RWPE1 (cell line): Measurements from ENCODE around the gene TRIM17.

ENCODE experiments used
- CTCF ChIA-PET: fragments of 350-600 bp; sonication (Branson Sonifier 250); formaldehyde crosslinking; extraction: SDS; loops from one replicate; lab custom pipeline; 2021; lab: Yijun Ruan, JAX
- POLR2A ChIA-PET: fragments of 400-600 bp; formaldehyde crosslinking; extraction: SDS; loops from one replicate; lab custom pipeline; 2020; ENCODE audit warnings: antibody characterized with exemption; ENCODE audit not compliant: low non-redundant PET; lab: Yijun Ruan, JAX
- DNase-seq: peaks from one replicate; pipeline ENCODE4 v3.0.0; 2012; ENCODE audit warnings: low spot score
- H3K27ac ChIP-seq: fragments of 450-650 bp; 2 replicates; pipeline ENCODE4 v1.5.1; 2017
- CTCF ChIP-seq: fragments of 450-650 bp; conservative IDR thresholded peaks from 2 replicates; pipeline ENCODE4 v1.5.1; 2017; ENCODE audit warnings: low read depth, mild to moderate bottlenecking

The TRIM17 gene, protein sequence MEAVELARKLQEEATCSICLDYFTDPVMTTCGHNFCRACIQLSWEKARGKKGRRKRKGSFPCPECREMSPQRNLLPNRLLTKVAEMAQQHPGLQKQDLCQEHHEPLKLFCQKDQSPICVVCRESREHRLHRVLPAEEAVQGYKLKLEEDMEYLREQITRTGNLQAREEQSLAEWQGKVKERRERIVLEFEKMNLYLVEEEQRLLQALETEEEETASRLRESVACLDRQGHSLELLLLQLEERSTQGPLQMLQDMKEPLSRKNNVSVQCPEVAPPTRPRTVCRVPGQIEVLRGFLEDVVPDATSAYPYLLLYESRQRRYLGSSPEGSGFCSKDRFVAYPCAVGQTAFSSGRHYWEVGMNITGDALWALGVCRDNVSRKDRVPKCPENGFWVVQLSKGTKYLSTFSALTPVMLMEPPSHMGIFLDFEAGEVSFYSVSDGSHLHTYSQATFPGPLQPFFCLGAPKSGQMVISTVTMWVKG

GRCh38 chr1:228416217-228416933, at the start of gene TRIM17:
Gene TRIM17, minus strand, starts transcription at chr1:228416861. Its CDS starts 1,789 bp downstream, at chr1:228415072.
- no peak for DNase-seq
- TF ChIP-seq CTCF, result peak; percentile 19; the same call in 1 of the 2 replicates
- no peak within 1 kb of the TSS for H3K27ac ChIP-seq
- ChIA-PET POLR2A (no interaction called here), CTCF (no interaction called here)

GRCh38 chr1:228465571-228466146, 49.0 kb upstream of the TRIM17 start:
- ChIA-PET CTCF (no interaction called here), POLR2A (no interaction called here)
- DNase-seq, result no peak
- no peak for TF ChIP-seq CTCF
- no peak overlapping the region for H3K27ac ChIP-seq

GRCh38 chr1:228465141-228465540, 48.5 kb upstream of the TRIM17 start:
- TF ChIP-seq CTCF, result no peak
- ChIA-PET CTCF (interaction anchor here (0.7 kb wide), 1 partner anchor 353 kb away, joined by 3 read pairs; no protein-coding TSS in a partner anchor), POLR2A (interaction anchor here (0.6 kb wide), 1 partner anchor 671 kb away, joined by 3 read pairs; no protein-coding TSS in a partner anchor)
- DNase-seq, result no peak
- H3K27ac ChIP-seq, result no peak overlapping the region

DNA sequence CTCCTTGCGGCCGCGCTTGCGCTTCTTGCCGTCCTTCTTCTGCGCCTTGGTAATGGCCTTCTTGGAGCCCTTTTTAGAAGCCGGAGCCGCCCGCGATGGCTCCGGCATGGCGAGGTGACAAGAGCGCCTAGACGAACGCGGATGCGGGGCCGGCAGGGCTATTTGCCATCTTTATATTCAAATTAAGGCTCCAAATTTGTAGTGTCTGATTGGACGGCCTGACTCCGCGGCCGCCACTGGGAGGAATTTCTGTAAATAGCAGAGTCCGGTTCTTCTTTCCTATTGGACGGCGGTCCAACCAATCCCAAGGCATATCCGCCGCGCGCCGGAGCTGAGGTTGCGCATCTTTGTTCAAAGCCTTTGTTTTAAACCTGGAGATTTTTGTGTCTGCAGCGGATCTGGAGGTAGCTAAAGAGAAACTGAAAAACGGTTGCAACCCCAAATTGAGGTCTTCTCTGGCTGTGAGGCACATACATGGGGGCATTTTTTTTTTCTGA, 47.9 kb upstream of the TRIM17 start:
- ChIA-PET CTCF (interaction anchor here (0.7 kb wide), 2 partner anchors 23 to 352 kb away, joined by 3 to 4 read pairs; no protein-coding TSS in a partner anchor), POLR2A (interaction anchor here (0.6 kb wide), 1 partner anchor 670 kb away, joined by 3 read pairs; no protein-coding TSS in a partner anchor)
- TF ChIP-seq CTCF, result no peak
- DNase-seq, result peak; percentile 88
- H3K27ac ChIP-seq, result no peak overlapping the region

DNA sequence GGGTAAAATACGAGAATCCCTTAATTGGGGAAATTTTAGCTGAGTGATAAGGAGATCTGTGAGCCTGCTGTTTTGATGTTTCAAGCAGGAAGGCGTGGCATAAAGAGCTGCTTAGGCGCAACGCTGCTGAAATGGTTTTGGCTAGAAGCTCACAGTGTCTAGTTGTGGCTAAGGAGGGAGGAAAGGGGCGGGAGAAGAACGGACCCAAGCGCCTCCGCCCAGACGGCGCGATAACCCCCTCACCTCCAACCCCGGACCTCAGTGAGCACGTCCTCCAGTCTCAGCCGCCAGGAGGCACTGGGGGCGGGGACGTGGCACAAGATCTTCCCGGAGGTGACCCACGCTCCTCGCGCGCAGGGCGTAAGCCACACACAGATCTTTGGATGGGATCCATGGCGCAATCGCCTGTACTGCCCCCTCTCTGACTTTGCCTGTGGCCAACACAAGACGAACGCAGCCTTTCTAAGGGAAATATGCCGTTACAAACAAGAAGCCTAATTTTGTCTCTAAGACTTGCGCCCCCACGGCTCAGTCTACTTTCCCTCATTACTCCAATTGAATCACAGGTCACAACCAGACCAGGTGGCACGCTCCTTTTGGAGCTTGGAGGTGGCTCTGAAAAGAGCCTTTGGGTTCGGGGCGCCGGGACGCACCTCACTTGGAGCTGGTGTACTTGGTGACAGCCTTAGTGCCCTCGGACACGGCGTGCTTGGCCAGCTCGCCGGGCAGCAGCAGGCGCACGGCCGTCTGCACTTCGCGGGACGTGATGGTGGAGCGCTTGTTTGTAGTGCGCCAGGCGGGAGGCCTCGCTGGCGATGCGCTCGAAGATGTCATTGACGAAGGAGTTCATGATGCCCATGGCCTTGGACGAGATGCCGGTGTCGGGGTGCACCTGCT, 47.1 kb upstream of the TRIM17 start:
- no peak for TF ChIP-seq CTCF
- CTCF ChIA-PET, result interaction anchor here (0.6 to 0.7 kb wide), 3 partner anchors 22 to 1879 kb away, joined by 3 to 4 read pairs (median 3); no protein-coding TSS in a partner anchor
- no peak overlapping the region for H3K27ac ChIP-seq
- DNase-seq, result no peak
- POLR2A ChIA-PET, result no interaction called here
